H1 (cell line): ENCODE data around the gene TRDN. TPM values are rescaled to one million over a fixed set of nuclear protein-coding genes. Genes with fewer than 3 reads are reported as not detected.

ENCODE experiments used
- CTCF ChIA-PET: fragments of 300-600 bp; sonication (Branson Sonifier 250); formaldehyde crosslinking; loops from one replicate; lab custom pipeline; 2021; ENCODE audit not compliant: partially characterized antibody; lab: Charles Lee
- POLR2A ChIA-PET: fragments of 300-600 bp; sonication (Branson Sonifier 250); formaldehyde crosslinking; loops from one replicate; lab custom pipeline; 2021; ENCODE audit warnings: inconsistent platforms; ENCODE audit not compliant: partially characterized antibody; lab: Charles Lee
- DNase-seq, 2 experiments: peaks; one replicate each; pipeline versions ENCODE4 v3.0.0 to v3.0.0-alpha.2; 2010 to 2022; ENCODE audit warnings: low spot score in 2 of 2, low read depth in 1 of 2, mixed read lengths in 1 of 2
- FAIRE-seq: peaks from 2 replicates; lab custom pipeline; 2011; peaks lifted over from hg19 to GRCh38; lab: Jason Lieb, UNC
- H2AFZ ChIP-seq: 2 replicates; pipeline ENCODE4 v1.8.1; 2012; ENCODE audit warnings: low read length, inconsistent platforms
- H2AK5ac ChIP-seq: 2 replicates; pipeline ENCODE4 v1.6.1; 2013; ENCODE audit warnings: low read depth, low read length
- H2BK120ac ChIP-seq: replicated peaks from 2 replicates; pipeline ENCODE3; 2013; ENCODE audit warnings: low read depth, low read length, inconsistent platforms
- H2BK12ac ChIP-seq: 2 replicates; pipeline ENCODE4 v1.6.1; 2013; ENCODE audit warnings: low read depth, low read length
- H2BK15ac ChIP-seq: 2 replicates; pipeline ENCODE4 v1.6.1; 2013; ENCODE audit warnings: low read length
- H2BK20ac ChIP-seq: 2 replicates; pipeline ENCODE4 v1.6.1; 2013; ENCODE audit warnings: low read length
- H2BK5ac ChIP-seq: 2 replicates; pipeline ENCODE4 v1.6.1; 2013; ENCODE audit warnings: low read depth, low read length
- H3K14ac ChIP-seq: 2 replicates; pipeline ENCODE4 v1.6.1; 2013; ENCODE audit warnings: inconsistent platforms; ENCODE audit not compliant: insufficient read length
- H3K18ac ChIP-seq: 2 replicates; pipeline ENCODE4 v1.6.1; 2013; ENCODE audit warnings: low read length; ENCODE audit errors: extremely low read depth
- H3K23ac ChIP-seq: 2 replicates; pipeline ENCODE4 v1.6.1; 2013; ENCODE audit warnings: inconsistent platforms; ENCODE audit not compliant: insufficient read length
- H3K23me2 ChIP-seq: 2 replicates; pipeline ENCODE4 v1.6.1; 2013; ENCODE audit warnings: low read depth, low read length
- H3K27ac ChIP-seq: 2 replicates; pipeline ENCODE4 v1.6.1; 2011; ENCODE audit warnings: low read depth, low read length, inconsistent platforms
- H3K27me3 ChIP-seq, 4 experiments: replicated peaks in 1 of 4; 1 replicate in 1 of 4; 2 replicates in 3 of 4; pipeline versions ENCODE4 v1.6.1 to v1.8.1; 2011 to 2013; ENCODE audit warnings: low read length in 3 of 4, mild to moderate bottlenecking in 3 of 4, inconsistent platforms in 2 of 4, mixed read lengths in 2 of 4, moderate library complexity in 1 of 4; ENCODE audit not compliant: control insufficient read depth in 3 of 4, insufficient read depth in 3 of 4; ENCODE audit errors: extremely low read depth in 1 of 4
- H3K36me3 ChIP-seq, 4 experiments: 2 replicates each; pipeline versions ENCODE4 v1.6.1 to v1.8.1; 2011 to 2013; ENCODE audit warnings: mild to moderate bottlenecking in 4 of 4, low read length in 3 of 4, moderate library complexity in 2 of 4, control low read depth in 1 of 4, inconsistent platforms in 1 of 4; ENCODE audit not compliant: insufficient read depth in 4 of 4, control insufficient read depth in 2 of 4
- H3K4ac ChIP-seq: replicated peaks from 2 replicates; pipeline ENCODE3; 2013; ENCODE audit warnings: low read length, low read depth, mixed read lengths, inconsistent platforms; ENCODE audit not compliant: insufficient read length
- H3K4me1 ChIP-seq, 4 experiments: replicated peaks in 1 of 4; 1 replicate in 1 of 4; 2 replicates in 3 of 4; pipeline versions ENCODE4 v1.6.1 to v1.8.1; 2011 to 2013; ENCODE audit warnings: low read length in 3 of 4, inconsistent platforms in 2 of 4, mixed read lengths in 1 of 4; ENCODE audit not compliant: insufficient read depth in 4 of 4, control insufficient read depth in 3 of 4
- H3K4me2 ChIP-seq, 2 experiments: 2 replicates each; pipeline versions ENCODE4 v1.6.1 to v1.8.1; 2011 to 2013; ENCODE audit warnings: low read depth in 2 of 2, low read length in 2 of 2, control low read depth in 1 of 2, inconsistent platforms in 1 of 2, mild to moderate bottlenecking in 1 of 2; ENCODE audit not compliant: insufficient read depth in 1 of 2
- H3K4me3 ChIP-seq, 4 experiments: fragments of 200-600, 300-600 bp in 1 of 4; sonication (generic), shearing (Covaris generic), sonication (Bioruptor Twin) in 1 of 4; 2 replicates each; pipeline versions ENCODE4 v1.5.1 to v1.8.1; 2011 to 2016; ENCODE audit warnings: low read length in 4 of 4, low read depth in 3 of 4, control low read depth in 2 of 4, inconsistent platforms in 2 of 4, mild to moderate bottlenecking in 2 of 4, mixed read lengths in 1 of 4, moderate library complexity in 1 of 4; ENCODE audit not compliant: insufficient read depth in 2 of 4; ENCODE audit errors: extremely low read depth in 1 of 4
- H3K56ac ChIP-seq: replicated peaks from 2 replicates; pipeline ENCODE3; 2013; ENCODE audit warnings: low read depth, mild to moderate bottlenecking, mixed read lengths, low read length, inconsistent platforms; ENCODE audit not compliant: insufficient read length
- H3K79me1 ChIP-seq: 2 replicates; pipeline ENCODE4 v1.6.1; 2013; ENCODE audit warnings: low read depth, low read length, control low read depth
- H3K79me2 ChIP-seq, 2 experiments: 2 replicates each; pipeline versions ENCODE4 v1.6.1 to v1.8.1; 2012 to 2013; ENCODE audit warnings: low read length in 2 of 2, mild to moderate bottlenecking in 2 of 2, inconsistent platforms in 1 of 2; ENCODE audit not compliant: insufficient read depth in 2 of 2, control insufficient read depth in 1 of 2
- H3K9ac ChIP-seq, 4 experiments: replicated peaks in 1 of 4; 1 replicate in 1 of 4; 2 replicates in 3 of 4; pipeline versions ENCODE4 v1.6.1 to v1.8.1; 2011 to 2013; ENCODE audit warnings: low read depth in 3 of 4, low read length in 3 of 4, control low read depth in 2 of 4, mild to moderate bottlenecking in 2 of 4, moderate library complexity in 2 of 4, inconsistent platforms in 1 of 4; ENCODE audit errors: extremely low read depth in 1 of 4
- H3K9me3 ChIP-seq, 2 experiments: 2 replicates each; pipeline versions ENCODE4 v1.6.1 to v1.8.1; 2012 to 2013; ENCODE audit warnings: mild to moderate bottlenecking in 2 of 2, moderate library complexity in 2 of 2, control low read depth in 1 of 2, inconsistent platforms in 1 of 2, low read depth in 1 of 2, low read length in 1 of 2, mixed read lengths in 1 of 2; ENCODE audit not compliant: insufficient read depth in 2 of 2
- H4K20me1 ChIP-seq, 2 experiments: replicated peaks in 1 of 2; 2 replicates each; pipeline versions ENCODE3 to v1.8.1; 2011 to 2013; ENCODE audit warnings: inconsistent platforms in 2 of 2, low read length in 2 of 2, mild to moderate bottlenecking in 1 of 2; ENCODE audit not compliant: insufficient read depth in 2 of 2, control insufficient read depth in 1 of 2
- H4K5ac ChIP-seq: 2 replicates; pipeline ENCODE4 v1.6.1; 2013; ENCODE audit warnings: low read length, low read depth, mixed read lengths, inconsistent platforms; ENCODE audit not compliant: insufficient read length
- H4K8ac ChIP-seq: 2 replicates; pipeline ENCODE4 v1.8.0; 2013; ENCODE audit warnings: mild to moderate bottlenecking, moderate library complexity, low read length, inconsistent platforms; ENCODE audit not compliant: insufficient read depth; ENCODE audit errors: extremely low read depth
- H4K91ac ChIP-seq: replicated peaks from 2 replicates; pipeline ENCODE3; 2013; ENCODE audit warnings: low read length, mixed read lengths, inconsistent platforms; ENCODE audit not compliant: insufficient read length
- ATF2 ChIP-seq: IDR thresholded peaks from 2 replicates; pipeline ENCODE4 v1.6.1; 2012; ENCODE audit warnings: low read length, inconsistent platforms
- CEBPB ChIP-seq: IDR thresholded peaks from 2 replicates; pipeline ENCODE4 v1.6.1; 2012; ENCODE audit warnings: low read depth, low read length
- EGR1 ChIP-seq: IDR thresholded peaks from 2 replicates; pipeline ENCODE4 v1.6.1; 2011; ENCODE audit warnings: low read depth, low read length, borderline replicate concordance
- EZH2 ChIP-seq: fragments of 200-600 bp; sonication (generic); IDR thresholded peaks from 2 replicates; pipeline ENCODE4 v1.7.1; 2012; ENCODE audit warnings: low read depth, mild to moderate bottlenecking, moderate library complexity, low read length, inconsistent platforms; ENCODE audit not compliant: severe bottlenecking
- KDM4A ChIP-seq: IDR thresholded peaks from one replicate; pipeline ENCODE4 v1.7.1; 2012; ENCODE audit warnings: low read depth, mild to moderate bottlenecking, moderate library complexity, low read length, inconsistent platforms; ENCODE audit not compliant: severe bottlenecking
- RBBP5 ChIP-seq: IDR thresholded peaks from 2 replicates; pipeline ENCODE4 v1.7.1; 2012; ENCODE audit warnings: low read depth, mild to moderate bottlenecking, inconsistent platforms, low read length, moderate library complexity, borderline replicate concordance
- SIRT6 ChIP-seq: IDR thresholded peaks from one replicate; pipeline ENCODE4 v1.7.1; 2012; ENCODE audit warnings: low read length, inconsistent platforms
- polyA plus RNA-seq, 7 experiments: library from polyadenylated mRNA; depleted of rRNA in 3 of 7; stranded (reverse) in 5 of 7; unstranded in 2 of 7; fragments of >200 nt in 5 of 7; fragments of 200-250 nt in 2 of 7; gene quantifications; 1 replicate in 5 of 7; 2 replicates in 1 of 7; 4 replicates in 1 of 7; pipeline versions ENCODE4 v1.2.1 to v1.2.3, GENCODE V29; 2011 to 2013; ENCODE audit warnings: missing spikeins in 2 of 7, mixed read lengths in 2 of 7
- total RNA-seq: library from RNA; stranded (reverse); fragmentation: NEBNext Ultra II Directional; extraction: Animal tissue kit (Norgen Biotek cat#: 25700); gene quantifications from 2 replicates; pipeline ENCODE4 v1.2.1, GENCODE V29; 2021

The TRDN gene
- total and polyA plus RNA-seq, 2 of the 8 experiments (the other 6 are each of a cell fraction or from before 2014, with no cell fraction given), result 1.6 to 41.6 TPM

- Histone ChIP-seq H3K4me2 (no peak overlapping the region), H2BK15ac (no peak overlapping the region), H3K9ac (no peak overlapping the region), H3K4me1 (no peaks in the 10 kb centered on the region), H2BK120ac (no peak overlapping the region), H2AK5ac (no peak overlapping the region), H4K20me1 (peaks cover 0 to 2% of the 10 kb centered on the region in 2 experiments), H3K18ac (no peak overlapping the region), H4K91ac (no peak overlapping the region), H2BK20ac (no peak overlapping the region), H2AFZ (no peak overlapping the region), H4K8ac (no peak overlapping the region), H3K36me3 (no peaks in the 10 kb centered on the region), H3K23me2 (no peaks in the 10 kb centered on the region), H3K27ac (no peak overlapping the region), H2BK5ac (no peak overlapping the region), H2BK12ac (no peak overlapping the region), H3K27me3 (no peaks in the 10 kb centered on the region; a peak in 1 of 7 replicates), H3K9me3 (no peaks in the 10 kb centered on the region), H3K14ac (no peak overlapping the region), H3K79me2 (no peaks in the 10 kb centered on the region), H3K56ac (no peak overlapping the region), H3K23ac (no peak overlapping the region), H3K4me3 (no peak overlapping the region), H3K4ac (no peak overlapping the region), H3K79me1 (no peaks in the 10 kb centered on the region), H4K5ac (no peak overlapping the region)
- ChIA-PET POLR2A (no interaction called here), CTCF (no interaction called here)
- DNase-seq, result no peak
- TF ChIP-seq CEBPB (no peak), EGR1 (no peak), KDM4A (no peak), EZH2 (no peak), ATF2 (no peak), RBBP5 (no peak), SIRT6 (no peak)
- no peak for FAIRE-seq
Observed at GRCh38 chr6:123193298-123193697, 443.5 kb downstream of the TRDN start.
